HG02885 (cell line): ENCODE data around the gene RABAC1.

Experiments
- ATAC-seq: cut with Tn5 transposase; IDR thresholded peaks from one replicate; pipeline ENCODE4 v1.9.1; 2021; ENCODE audit warnings: mild to moderate bottlenecking; ENCODE audit not compliant: unreplicated experiment, poor library complexity

Gene RABAC1

DNA sequence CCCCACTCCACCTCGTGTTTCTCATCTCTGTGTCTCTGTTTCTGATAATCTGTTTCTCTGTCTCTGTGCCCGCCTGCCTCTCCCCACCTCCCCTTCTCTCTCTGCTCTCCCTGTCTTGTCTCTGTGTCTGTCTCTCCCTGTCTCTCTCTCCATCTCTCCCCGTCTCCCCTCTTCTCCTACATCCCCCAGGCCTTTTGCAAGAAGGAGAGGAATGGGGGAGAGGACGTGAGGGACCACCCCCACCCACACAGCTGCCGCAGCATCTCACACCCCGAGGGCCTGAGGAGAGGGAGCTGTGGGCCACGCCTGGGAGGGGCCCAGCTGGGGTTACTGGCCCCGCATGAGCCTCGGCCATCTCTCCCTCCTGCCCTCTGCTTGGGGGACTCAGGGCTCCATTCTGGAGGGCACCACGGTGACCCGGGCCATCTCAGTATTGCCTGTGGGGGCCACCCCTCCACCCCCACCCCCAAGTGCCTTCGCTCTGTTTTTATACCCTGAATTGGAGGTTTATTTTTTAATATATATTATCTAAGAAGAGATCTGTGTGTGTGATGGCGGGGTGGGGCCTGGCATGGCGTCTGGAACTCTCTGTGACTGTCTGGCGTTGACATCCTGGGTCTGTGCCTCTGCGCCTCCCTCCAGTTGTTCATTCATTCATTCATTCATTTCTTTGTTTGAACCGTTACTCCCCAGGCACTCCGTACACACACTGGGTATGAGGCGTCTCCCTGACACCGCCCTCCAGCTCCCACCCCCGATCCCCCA, 52.0 kb downstream of the RABAC1 start:
- no peak for ATAC-seq
